IPS-15b (cell line): ENCODE data around the gene TRPM1.

ENCODE experiments used
- H3K27me3 ChIP-seq: one replicate; pipeline ENCODE4 v1.6.1; 2013; ENCODE audit warnings: low read length; ENCODE audit not compliant: control insufficient read depth, insufficient read depth
- H3K36me3 ChIP-seq: one replicate; pipeline ENCODE4 v1.6.1; 2013; ENCODE audit warnings: low read length; ENCODE audit not compliant: control insufficient read depth, insufficient read depth
- H3K4me1 ChIP-seq: one replicate; pipeline ENCODE4 v1.6.1; 2013; ENCODE audit warnings: mild to moderate bottlenecking, low read length; ENCODE audit not compliant: control insufficient read depth, insufficient read depth
- H3K4me3 ChIP-seq: one replicate; pipeline ENCODE4 v1.5.1; 2013; ENCODE audit warnings: low read depth, low read length
- H3K9ac ChIP-seq: one replicate; pipeline ENCODE4 v1.6.1; 2013; ENCODE audit warnings: low read depth, mild to moderate bottlenecking, low read length
- H3K9me3 ChIP-seq: one replicate; pipeline ENCODE4 v1.6.1; 2013; ENCODE audit warnings: mild to moderate bottlenecking, low read length; ENCODE audit not compliant: control insufficient read depth, insufficient read depth

The TRPM1 gene

DNA sequence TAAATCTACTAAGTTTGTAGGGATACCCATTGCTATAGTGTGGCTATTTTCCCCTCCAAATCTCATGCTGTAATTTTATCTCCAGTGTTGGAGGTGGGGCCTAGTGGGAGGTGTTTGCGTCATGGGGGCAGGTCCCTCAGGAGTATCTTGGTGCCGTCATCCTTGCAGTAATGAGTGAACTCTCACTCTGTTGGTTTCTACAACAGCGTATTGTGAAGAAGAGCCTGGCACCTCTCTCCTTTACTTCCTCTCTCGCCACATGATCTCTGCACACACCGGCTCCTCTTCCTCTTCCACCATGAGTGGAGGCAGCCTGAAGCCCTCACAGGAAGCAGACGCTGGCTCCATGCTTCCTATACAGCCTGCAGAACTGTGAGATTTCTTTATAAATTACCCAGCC lies 34.0 kb upstream of the TRPM1 start:
- no peak overlapping the region for H3K4me3 ChIP-seq
- H3K4me1 ChIP-seq = peaks cover 4% of the 10 kb centered on the region
- no peaks in the 10 kb centered on the region for H3K27me3 ChIP-seq
- H3K36me3 ChIP-seq = no peaks in the 10 kb centered on the region
- no peaks in the 10 kb centered on the region for H3K9me3 ChIP-seq
- no peak overlapping the region for H3K9ac ChIP-seq

DNA sequence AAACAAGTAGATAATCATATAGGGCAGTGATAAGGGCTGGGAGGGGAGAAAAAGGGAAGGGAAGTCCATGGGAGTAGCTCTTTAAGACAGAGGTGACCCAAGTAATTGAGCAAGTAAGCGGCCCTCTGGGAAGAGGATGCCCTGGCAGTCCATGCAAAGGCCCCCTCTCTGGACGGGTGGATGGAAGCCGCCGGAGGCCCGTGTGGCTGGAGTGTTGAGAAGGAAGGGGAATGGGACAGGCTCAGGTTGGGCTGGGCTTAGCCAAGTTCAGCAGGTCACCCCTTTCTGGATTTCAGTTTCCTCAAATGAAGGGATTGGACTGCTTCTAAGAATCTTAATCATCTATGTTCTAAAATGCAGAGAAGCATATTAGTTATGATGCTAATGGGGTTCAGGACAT lies 32.4 kb upstream of the TRPM1 start:
- H3K4me3 ChIP-seq = no peak overlapping the region
- peaks cover 4% of the 10 kb centered on the region for H3K4me1 ChIP-seq
- no peaks in the 10 kb centered on the region for H3K9me3 ChIP-seq
- no peak overlapping the region for H3K9ac ChIP-seq
- no peaks in the 10 kb centered on the region for H3K27me3 ChIP-seq
- no peaks in the 10 kb centered on the region for H3K36me3 ChIP-seq

DNA sequence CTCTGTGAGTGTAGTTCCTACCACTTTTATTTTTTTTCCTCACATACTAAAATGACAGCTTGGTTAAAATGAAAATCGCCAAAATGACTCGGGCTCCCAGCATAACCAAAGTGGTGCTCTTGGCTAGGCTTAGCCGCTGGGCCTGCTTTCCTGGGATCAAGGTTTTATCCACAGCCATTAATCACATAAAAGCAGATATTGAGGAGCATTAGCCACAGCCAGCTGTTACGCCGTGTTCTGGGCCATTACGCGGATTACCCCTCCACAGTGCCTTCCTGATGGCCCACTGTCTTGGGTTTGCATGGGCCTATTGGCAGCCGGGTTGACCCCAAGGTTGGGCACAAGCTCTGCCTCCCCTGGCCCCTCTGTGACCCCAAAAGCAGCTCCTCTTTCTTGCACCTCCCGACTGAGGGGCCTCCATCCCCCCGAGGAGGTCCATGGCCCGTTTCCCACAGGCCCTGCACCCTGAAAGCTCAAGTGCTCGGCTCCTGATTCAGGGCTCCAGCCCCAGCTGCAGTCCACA lies 30.4 kb upstream of the TRPM1 start:
- no peaks in the 10 kb centered on the region for H3K36me3 ChIP-seq
- no peaks in the 10 kb centered on the region for H3K9me3 ChIP-seq
- peaks cover 4% of the 10 kb centered on the region for H3K4me1 ChIP-seq
- no peaks in the 10 kb centered on the region for H3K27me3 ChIP-seq
- no peak overlapping the region for H3K9ac ChIP-seq
- no peak overlapping the region for H3K4me3 ChIP-seq

DNA sequence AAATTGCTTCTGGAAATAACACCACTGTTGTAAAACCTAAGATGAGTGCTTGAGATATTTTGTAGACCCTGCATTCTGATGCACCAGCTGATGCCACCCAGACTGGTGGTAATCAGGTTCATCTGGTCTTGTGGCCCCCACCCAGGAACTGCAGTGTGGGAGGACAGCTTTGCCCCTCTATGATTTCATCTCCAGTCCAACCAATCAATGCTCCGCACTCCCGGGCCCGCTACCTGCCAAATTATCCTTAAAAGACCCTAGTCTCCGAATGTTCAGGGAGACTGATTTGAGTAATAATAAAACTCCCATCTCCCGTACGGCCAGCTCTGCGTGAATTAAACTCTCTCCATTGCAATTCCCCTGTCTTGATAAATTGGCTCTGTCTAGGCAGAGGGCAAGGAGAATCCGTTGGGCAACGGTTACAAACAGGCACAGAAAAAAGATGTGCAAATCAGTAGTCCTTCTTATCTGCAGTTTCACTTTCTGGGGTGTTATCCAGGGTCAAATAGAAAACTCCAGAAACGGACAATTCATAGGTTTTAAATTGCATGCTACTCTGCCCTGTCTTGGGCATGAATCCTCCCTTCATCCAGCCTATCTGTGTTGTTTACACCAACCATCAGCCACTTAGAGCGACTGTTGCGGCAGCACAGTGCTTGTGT lies 29.2 kb upstream of the TRPM1 start:
- no peaks in the 10 kb centered on the region for H3K27me3 ChIP-seq
- no peaks in the 10 kb centered on the region for H3K4me1 ChIP-seq
- H3K4me3 ChIP-seq = no peak overlapping the region
- no peaks in the 10 kb centered on the region for H3K36me3 ChIP-seq
- no peaks in the 10 kb centered on the region for H3K9me3 ChIP-seq
- no peak overlapping the region for H3K9ac ChIP-seq

DNA sequence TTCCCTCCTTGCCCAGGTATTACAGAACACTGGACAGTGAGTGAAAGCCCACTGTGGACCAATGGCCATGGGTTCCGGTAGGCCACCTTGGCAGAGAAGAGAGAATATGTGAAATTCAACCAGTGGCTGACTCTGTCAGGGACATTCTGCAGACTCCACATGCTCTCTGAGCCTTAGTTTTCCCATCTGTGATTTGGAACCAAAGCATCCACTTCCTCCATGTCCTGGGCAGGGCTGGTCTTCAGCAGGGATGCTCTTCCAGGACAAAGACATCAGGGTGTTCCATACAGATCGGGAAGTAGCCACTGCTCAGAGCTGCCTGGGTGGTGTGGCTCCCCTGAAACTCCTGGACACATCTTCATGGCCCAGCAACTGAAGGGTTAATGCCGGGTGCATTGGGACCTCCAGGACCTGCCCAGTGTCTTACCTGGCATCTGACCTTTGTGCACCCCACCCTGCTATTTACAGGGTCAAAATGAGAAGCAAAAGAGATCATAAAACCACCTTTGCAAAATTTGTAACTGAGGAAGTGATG lies 28.3 kb upstream of the TRPM1 start:
- no peak overlapping the region for H3K9ac ChIP-seq
- H3K4me1 ChIP-seq = no peaks in the 10 kb centered on the region
- H3K4me3 ChIP-seq = no peak overlapping the region
- H3K36me3 ChIP-seq = no peaks in the 10 kb centered on the region
- H3K9me3 ChIP-seq = no peaks in the 10 kb centered on the region
- H3K27me3 ChIP-seq = no peaks in the 10 kb centered on the region

DNA sequence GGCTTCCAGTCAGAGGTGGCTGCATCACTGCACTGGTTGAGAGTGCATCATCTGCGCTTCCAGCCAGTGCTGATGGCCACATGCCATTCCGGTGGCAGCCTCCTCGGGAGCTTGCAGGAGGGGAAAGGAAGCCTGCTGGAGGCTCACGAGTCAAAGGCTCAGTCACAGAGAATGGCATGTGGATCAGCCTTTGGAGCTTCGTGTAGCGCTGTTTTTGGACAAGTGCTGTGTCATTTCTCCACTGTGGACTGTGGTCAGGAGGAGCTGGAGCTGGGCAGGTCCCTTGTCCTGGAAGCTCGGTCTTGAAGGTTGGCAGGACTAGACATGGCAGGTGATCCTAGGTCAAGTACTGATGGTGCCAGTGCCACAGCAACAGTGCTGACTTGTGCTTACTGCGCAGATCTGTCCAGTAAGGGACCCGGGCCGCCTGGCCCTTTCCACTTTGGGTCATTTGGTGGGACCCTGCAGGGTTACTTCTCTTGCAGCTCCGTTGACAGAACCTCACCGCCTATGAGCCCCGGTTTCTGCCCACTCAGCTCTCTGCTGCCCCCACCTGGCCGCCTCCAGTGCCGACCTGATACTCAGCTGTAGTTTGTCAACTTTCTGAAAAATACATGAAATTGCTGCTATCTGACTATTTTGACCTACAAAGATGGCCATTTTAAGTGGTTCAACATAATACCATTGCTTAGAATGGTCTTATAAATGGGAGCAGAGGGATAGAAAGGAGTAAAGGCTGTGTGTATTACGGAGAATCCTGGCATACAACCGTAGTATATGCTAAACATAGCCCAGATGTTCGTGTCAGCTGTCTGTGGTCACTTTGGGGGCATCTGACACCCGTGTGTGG lies 27.6 kb upstream of the TRPM1 start:
- H3K36me3 ChIP-seq = no peaks in the 10 kb centered on the region
- no peaks in the 10 kb centered on the region for H3K4me1 ChIP-seq
- no peak overlapping the region for H3K9ac ChIP-seq
- H3K9me3 ChIP-seq = no peaks in the 10 kb centered on the region
- H3K27me3 ChIP-seq = no peaks in the 10 kb centered on the region
- no peak overlapping the region for H3K4me3 ChIP-seq

DNA sequence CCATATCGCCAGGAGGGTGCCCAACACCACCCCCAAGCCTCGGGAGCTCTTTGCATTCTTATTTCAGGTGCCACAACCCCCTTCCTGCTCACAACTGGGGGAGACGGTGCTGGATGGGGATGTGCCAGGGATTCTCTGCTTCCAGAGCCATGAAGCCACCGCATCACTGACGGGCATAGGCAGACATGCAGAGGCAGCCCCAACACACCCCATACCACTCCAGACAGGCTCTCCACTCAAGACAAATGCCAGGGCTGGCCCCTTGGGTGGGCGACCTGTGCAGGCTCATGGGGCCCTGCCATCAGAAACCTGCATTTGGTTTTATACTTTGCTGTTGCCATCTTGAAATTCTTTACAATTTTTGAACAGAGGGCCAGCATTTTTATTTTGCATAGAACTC lies 27.0 kb upstream of the TRPM1 start:
- H3K9me3 ChIP-seq = no peaks in the 10 kb centered on the region
- H3K27me3 ChIP-seq = no peaks in the 10 kb centered on the region
- H3K9ac ChIP-seq = no peak overlapping the region
- no peak overlapping the region for H3K4me3 ChIP-seq
- no peaks in the 10 kb centered on the region for H3K4me1 ChIP-seq
- no peaks in the 10 kb centered on the region for H3K36me3 ChIP-seq

DNA sequence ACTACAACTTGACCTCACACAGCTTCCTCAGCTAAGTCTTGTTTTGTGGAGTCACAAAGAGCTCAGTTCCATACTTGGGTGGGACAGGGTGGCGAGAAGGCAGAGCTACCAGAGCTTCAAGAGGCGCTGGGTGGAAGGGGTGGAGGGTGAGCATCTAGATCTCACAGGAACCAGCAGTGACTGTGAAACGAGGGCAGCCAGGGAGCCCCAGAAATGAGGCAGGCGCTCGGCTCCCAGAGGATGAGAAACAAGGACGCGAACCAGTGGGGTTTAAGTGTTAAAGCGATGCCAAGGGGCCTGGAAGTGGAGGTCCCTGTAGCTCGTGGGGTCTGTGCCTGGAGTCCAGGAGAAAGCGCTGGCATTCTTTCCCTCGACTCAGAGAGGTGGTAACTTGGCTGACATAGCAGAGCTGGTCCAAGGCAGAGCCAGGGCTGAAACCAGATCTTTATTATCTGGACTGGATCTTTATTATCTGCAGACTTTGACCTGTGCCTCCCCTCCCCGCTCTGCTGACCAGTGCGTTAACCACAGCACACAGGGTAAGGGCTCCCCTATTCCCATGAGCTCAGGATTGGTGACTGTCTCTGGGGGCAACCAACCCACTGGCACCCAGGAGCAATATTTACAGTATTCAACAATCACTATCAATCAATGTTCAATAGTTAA lies 26.2 kb upstream of the TRPM1 start:
- no peaks in the 10 kb centered on the region for H3K9me3 ChIP-seq
- H3K4me3 ChIP-seq = no peak overlapping the region
- no peak overlapping the region for H3K9ac ChIP-seq
- H3K4me1 ChIP-seq = no peaks in the 10 kb centered on the region
- no peaks in the 10 kb centered on the region for H3K36me3 ChIP-seq
- no peaks in the 10 kb centered on the region for H3K27me3 ChIP-seq

DNA sequence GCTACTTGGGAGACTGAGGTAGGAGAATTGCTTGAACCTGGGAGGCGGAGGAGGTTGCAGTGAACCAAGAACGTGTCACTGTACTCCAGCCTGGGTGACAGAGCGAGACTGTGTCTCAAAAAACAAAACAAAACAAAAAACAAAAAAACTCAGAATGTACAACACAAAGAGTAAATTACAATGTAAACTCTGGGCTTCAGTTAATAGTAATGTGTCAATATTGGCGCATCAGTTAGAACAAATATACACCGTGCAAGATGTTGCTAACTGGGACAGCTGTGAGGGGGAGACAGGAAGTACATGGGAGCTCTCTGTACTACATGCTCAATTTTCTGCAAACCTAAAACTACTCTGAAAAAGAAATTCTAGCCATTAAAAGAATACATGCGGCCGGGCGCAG lies 23.5 kb upstream of the TRPM1 start:
- no peak overlapping the region for H3K9ac ChIP-seq
- H3K4me1 ChIP-seq = no peaks in the 10 kb centered on the region
- H3K4me3 ChIP-seq = no peak overlapping the region
- no peaks in the 10 kb centered on the region for H3K9me3 ChIP-seq
- H3K36me3 ChIP-seq = no peaks in the 10 kb centered on the region
- H3K27me3 ChIP-seq = no peaks in the 10 kb centered on the region

DNA sequence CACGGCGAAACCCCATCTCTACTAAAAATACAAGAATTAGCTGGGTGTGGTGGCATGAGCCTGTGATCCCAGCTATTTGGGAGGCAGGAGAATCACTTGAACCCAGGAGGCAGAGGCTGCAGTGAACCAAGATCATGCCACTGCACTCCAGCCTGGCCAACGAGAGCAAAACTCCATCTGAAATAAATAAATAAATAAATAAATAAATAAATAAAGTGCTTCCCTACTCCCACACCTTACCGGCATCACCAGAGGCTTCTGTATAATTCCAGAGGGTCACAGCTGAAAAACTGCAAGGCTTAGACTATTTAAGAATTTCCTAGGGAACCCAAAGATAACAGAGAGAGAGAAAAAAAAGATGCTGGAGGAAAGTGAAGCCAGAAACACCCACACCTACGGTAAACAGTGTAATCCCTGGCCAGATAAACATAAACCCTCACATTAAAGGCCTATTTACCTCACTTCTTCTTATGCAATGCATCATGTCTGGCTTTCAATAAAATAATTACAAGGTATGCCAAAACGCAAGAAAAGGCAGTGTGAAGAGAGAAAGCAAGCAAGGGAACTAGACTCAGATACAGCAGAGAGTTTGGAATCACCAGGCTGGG lies 15.0 kb upstream of the TRPM1 start:
- Histone ChIP-seq H3K9me3 (no peaks in the 10 kb centered on the region), H3K27me3 (no peaks in the 10 kb centered on the region), H3K9ac (no peak overlapping the region), H3K4me3 (no peak overlapping the region), H3K4me1 (no peaks in the 10 kb centered on the region), H3K36me3 (no peaks in the 10 kb centered on the region)

DNA sequence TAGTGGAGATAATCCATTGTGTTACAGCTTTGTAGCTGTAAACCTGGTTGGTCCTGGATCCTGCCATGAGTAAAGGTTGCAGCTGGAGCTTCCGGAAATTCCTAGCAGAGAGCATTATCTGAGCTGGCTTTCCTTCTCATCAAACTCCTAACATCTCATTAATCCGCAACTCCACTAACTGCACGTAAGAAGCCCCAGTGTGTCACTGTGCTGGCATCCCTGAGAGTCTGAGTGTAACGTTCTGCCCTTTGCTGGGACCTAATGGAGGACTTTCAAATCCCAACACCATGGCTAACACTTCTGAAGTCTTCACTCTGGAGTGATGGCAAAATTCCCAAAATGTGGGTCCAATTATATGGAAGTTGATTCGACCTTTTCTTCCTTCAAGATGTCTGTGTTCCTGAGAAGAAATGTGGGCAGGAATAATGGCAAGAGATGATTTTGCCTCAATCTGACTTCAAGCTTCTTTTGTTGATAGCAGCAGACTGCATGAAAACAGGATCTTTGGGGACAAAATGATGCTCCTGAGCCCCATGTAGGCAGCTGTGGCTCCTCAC lies 9.6 kb upstream of the TRPM1 start:
- Histone ChIP-seq H3K4me3 (no peak overlapping the region), H3K36me3 (no peaks in the 10 kb centered on the region), H3K9me3 (no peaks in the 10 kb centered on the region), H3K4me1 (no peaks in the 10 kb centered on the region), H3K9ac (no peak overlapping the region), H3K27me3 (no peaks in the 10 kb centered on the region)
